PC-3 (cell line): ENCODE data around the gene KSR2.

Experiments used
- CTCF ChIP-seq: fragments of 300-600 bp; sonication (generic); conservative IDR thresholded peaks from 2 replicates; pipeline ENCODE4 v1.5.1; 2017; ENCODE audit warnings: antibody characterized with exemption, low read depth, mild to moderate bottlenecking, low read length
- EZH2 ChIP-seq: fragments of 300-600 bp; sonication (generic); IDR thresholded peaks from one replicate; pipeline ENCODE4 v1.6.1; 2017; ENCODE audit warnings: antibody characterized with exemption, mild to moderate bottlenecking, low read length; ENCODE audit not compliant: unreplicated experiment
- EZH2phosphoT487 ChIP-seq: fragments of 300-600 bp; sonication (generic); IDR thresholded peaks from 2 replicates; pipeline ENCODE4 v1.6.1; 2018; ENCODE audit warnings: mild to moderate bottlenecking, antibody characterized with exemption, low read length, borderline replicate concordance

- no peak for TF ChIP-seq EZH2phosphoT487
- TF ChIP-seq CTCF: no peak
- TF ChIP-seq EZH2: no peak
Observed at GRCh38 chr12:117408161-117408791, 560.5 kb downstream of the KSR2 start.
